ENCODE measurements around the gene MED4. TPM values are rescaled to one million over a fixed set of nuclear protein-coding genes. Genes with fewer than 3 reads are reported as not detected.

Gene MED4
- total RNA-seq, 1 experiment from 2014 or later, result 51.7 TPM

- ChIA-PET POLR2A (ENCODE audit: low non-redundant PET) (no interaction called here), CTCF (no interaction called here)
- intact Hi-C loops (cut with micrococcal nuclease; ENCODE audit: unreplicated experiment), result no loop called here
- Histone ChIP-seq H3K9me3 (ENCODE audit: low read depth, low read length, poor library complexity, severe bottlenecking) (no peaks in the 10 kb centered on the region), H3K4me1 (ENCODE audit: insufficient read depth, low read length, poor library complexity, severe bottlenecking) (no peaks in the 10 kb centered on the region), H3K27me3 (replicated peaks; ENCODE audit: insufficient read depth, low read depth, low read length, poor library complexity) (no peaks in the 10 kb centered on the region), H3K36me3 (ENCODE audit: insufficient read depth, low read length, poor library complexity, severe bottlenecking) (no peaks in the 10 kb centered on the region), H3K27ac (ENCODE audit: low read depth, low read length, poor library complexity, severe bottlenecking) (no peak overlapping the region), H3K4me3 (ENCODE audit: low read depth, low read length, poor library complexity, severe bottlenecking) (no peak overlapping the region)
- no TSS peak for BruUV-seq (replicated peaks)
- DNase-seq (ENCODE audit: low spot score), result no peak
- no peak for TF ChIP-seq EZH2 (IDR thresholded peaks at IDR 0.05; ENCODE audit: borderline replicate concordance, low read depth, low read length, poor library complexity, severe bottlenecking)
- TF ChIP-seq, protein P1, sequence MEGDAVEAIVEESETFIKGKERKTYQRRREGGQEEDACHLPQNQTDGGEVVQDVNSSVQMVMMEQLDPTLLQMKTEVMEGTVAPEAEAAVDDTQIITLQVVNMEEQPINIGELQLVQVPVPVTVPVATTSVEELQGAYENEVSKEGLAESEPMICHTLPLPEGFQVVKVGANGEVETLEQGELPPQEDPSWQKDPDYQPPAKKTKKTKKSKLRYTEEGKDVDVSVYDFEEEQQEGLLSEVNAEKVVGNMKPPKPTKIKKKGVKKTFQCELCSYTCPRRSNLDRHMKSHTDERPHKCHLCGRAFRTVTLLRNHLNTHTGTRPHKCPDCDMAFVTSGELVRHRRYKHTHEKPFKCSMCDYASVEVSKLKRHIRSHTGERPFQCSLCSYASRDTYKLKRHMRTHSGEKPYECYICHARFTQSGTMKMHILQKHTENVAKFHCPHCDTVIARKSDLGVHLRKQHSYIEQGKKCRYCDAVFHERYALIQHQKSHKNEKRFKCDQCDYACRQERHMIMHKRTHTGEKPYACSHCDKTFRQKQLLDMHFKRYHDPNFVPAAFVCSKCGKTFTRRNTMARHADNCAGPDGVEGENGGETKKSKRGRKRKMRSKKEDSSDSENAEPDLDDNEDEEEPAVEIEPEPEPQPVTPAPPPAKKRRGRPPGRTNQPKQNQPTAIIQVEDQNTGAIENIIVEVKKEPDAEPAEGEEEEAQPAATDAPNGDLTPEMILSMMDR (conservative IDR thresholded peaks at IDR 0.05; ENCODE audit: low read depth, low read length), result no peak
Observed at GRCh38 chr13:48138270-48138669, 43.4 kb upstream of the MED4 start.

- Histone ChIP-seq H3K9me3 (ENCODE audit: low read depth, low read length, poor library complexity, severe bottlenecking) (no peaks in the 10 kb centered on the region), H3K36me3 (ENCODE audit: insufficient read depth, low read length, poor library complexity, severe bottlenecking) (no peaks in the 10 kb centered on the region), H3K4me3 (ENCODE audit: low read depth, low read length, poor library complexity, severe bottlenecking) (no peak overlapping the region), H3K27me3 (replicated peaks; ENCODE audit: insufficient read depth, low read depth, low read length, poor library complexity) (no peaks in the 10 kb centered on the region), H3K27ac (ENCODE audit: low read depth, low read length, poor library complexity, severe bottlenecking) (no peak overlapping the region), H3K4me1 (ENCODE audit: insufficient read depth, low read length, poor library complexity, severe bottlenecking) (no peaks in the 10 kb centered on the region)
- CTCF ChIA-PET, result no interaction called here
- POLR2A ChIA-PET (ENCODE audit: low non-redundant PET), result no interaction called here
- BruUV-seq (replicated peaks), result no TSS peak
- TF ChIP-seq, protein P1 (conservative IDR thresholded peaks at IDR 0.05; ENCODE audit: low read depth, low read length), result no peak
- TF ChIP-seq EZH2 (IDR thresholded peaks at IDR 0.05; ENCODE audit: borderline replicate concordance, low read depth, low read length, poor library complexity, severe bottlenecking), result no peak
- no peak for DNase-seq (ENCODE audit: low spot score)
- intact Hi-C loops (cut with micrococcal nuclease; ENCODE audit: unreplicated experiment), result no loop called here
Observed at GRCh38 chr13:48132961-48133360, 38.1 kb upstream of the MED4 start.

DNA sequence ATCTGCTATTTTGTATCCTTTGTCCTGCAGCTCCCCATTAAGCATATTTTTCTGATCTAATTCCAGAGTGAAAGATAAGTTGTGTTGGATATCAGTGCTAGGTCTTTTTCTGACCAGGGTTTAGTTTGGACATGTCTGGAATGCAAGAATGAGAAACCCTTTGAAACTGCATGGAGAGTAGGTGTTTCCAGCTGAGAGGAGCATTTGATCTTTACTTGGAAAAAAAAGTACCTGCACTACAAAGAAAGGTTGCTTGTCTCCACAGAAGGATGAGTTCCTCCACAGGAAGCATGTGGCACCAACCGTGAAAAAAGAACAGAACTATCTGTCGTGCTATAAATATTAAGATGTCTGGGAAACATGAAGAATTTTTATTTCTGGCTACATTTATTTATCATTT is 36.6 kb upstream of the MED4 start:
- Histone ChIP-seq H3K4me1 (ENCODE audit: insufficient read depth, low read length, poor library complexity, severe bottlenecking) (peaks cover 10% of the 10 kb centered on the region), H3K9me3 (ENCODE audit: low read depth, low read length, poor library complexity, severe bottlenecking) (no peaks in the 10 kb centered on the region), H3K36me3 (ENCODE audit: insufficient read depth, low read length, poor library complexity, severe bottlenecking) (no peaks in the 10 kb centered on the region), H3K4me3 (ENCODE audit: low read depth, low read length, poor library complexity, severe bottlenecking) (no peak overlapping the region), H3K27me3 (replicated peaks; ENCODE audit: insufficient read depth, low read depth, low read length, poor library complexity) (no peaks in the 10 kb centered on the region), H3K27ac (ENCODE audit: low read depth, low read length, poor library complexity, severe bottlenecking) (no peak overlapping the region)
- ChIA-PET POLR2A (ENCODE audit: low non-redundant PET) (no interaction called here), CTCF (no interaction called here)
- no TSS peak for BruUV-seq (replicated peaks)
- no peak for DNase-seq (ENCODE audit: low spot score)
- intact Hi-C loops (cut with micrococcal nuclease; ENCODE audit: unreplicated experiment), result no loop called here
- TF ChIP-seq, protein P1 (conservative IDR thresholded peaks at IDR 0.05; ENCODE audit: low read depth, low read length), result no peak
- no peak for TF ChIP-seq EZH2 (IDR thresholded peaks at IDR 0.05; ENCODE audit: borderline replicate concordance, low read depth, low read length, poor library complexity, severe bottlenecking)

Data from A673 (cell line).